ENCODE measurements around the gene CDH2.
A peak's percentile ranks its signal among the peaks of the same experiment; 100 is the strongest.

Gene CDH2

DNA sequence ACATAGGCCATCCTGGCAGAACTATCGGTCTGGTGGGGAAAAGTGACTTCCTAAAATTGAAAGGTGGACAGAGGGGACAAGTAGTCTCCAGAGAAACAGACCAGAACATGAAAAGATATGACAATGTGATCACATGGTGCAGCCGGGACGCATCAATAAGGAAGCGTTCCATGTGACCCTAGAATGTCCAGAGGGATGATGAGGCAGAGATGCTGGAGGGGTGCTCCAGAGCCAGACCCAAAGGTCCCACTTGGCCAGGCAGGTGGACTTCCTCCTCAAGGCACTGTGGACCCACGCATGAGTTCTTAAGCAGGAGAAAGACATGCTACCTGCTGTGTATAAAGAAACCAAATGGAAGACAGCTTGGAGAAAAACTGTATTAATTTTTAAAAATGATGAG lies 50.2 kb downstream of the CDH2 start:
- no peak for DNase-seq

DNA sequence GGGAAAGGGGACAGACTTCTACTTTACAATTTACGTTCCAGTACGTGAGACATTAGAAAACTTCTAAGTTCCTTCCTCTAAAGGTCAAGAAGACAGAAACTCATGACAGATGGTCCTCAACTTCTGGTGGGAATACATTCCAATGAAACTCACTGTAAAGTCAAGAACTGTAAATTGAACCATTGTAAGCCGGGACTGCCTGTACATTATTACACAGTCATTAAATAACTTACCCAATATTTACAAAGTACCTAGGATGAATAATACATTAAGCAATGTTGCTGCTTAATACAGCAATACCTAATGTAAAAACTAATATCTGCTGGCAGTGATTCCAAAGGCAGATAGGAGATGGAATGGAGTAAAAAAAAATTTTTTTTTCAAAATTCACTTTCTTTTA lies 51.9 kb downstream of the CDH2 start:
- no peak for DNase-seq

DNA sequence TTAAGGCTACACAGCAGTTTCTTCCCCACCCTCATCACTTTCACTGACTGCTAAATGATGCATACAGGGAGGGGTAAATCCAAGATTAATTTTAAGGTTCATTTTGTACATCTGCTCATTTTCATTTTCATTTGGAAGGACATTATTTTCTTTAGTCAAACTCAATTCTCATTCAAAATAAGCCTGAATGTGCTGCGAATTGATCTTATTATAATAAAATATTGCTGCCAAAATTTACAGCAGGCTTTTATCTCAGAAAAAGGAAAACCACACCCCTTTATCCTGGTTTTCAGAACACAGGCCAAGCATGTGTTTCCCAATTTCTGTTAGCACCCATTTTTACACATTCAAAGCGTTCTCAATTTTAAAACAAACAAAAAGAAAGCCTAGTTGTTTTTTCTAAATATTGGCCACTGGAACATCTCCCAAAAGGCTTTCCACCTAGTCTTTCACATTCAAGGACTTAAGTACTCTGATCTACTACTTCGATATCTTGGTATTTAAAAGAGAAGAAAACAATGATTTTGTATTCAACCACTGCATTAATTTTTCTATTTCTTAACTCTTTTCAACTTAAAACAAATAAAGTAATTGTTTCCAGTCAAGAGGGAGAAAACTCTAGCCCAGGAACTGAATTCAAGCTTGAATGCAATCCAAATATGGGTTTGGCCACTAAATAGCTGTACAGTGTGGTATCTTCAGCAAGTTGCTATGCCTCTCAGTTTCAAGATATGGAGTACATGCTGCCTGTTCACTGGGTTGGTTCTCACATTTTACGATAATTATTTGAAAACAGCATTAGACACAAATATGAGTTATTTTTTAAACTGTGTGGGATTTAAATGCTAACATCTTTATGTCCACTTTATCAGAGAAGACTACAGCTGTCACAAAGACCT lies 52.5 kb downstream of the CDH2 start:
- DNase-seq = peak; percentile 25

DNA sequence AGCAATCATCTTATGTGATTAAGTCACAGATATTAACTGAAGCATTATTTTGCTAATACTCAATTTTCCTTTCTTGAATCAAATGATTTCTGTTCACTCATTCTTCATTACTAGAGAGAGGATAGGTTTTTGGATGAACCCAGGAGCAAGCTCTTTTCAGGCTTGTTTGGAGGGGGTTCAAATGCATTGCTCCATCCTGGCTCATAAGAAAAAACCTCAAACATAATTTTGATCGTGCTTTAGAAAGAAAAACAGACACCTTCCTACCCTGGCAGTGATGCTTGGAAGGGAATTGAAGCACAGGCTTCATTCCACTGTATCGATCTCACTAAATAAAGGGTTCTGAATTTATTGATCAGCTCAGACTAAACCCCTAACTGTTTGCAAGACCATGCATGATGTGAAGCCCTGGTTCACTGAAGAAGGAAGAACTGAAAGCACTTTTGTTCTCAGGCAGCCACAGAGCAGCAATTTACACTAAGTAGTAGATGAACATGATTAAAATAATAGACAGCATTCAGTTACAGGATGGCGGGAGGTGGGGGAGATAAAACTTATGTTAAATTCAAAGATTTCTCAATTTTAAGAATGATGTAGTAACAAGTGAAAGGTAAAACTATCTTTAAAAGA lies 53.4 kb downstream of the CDH2 start:
- DNase-seq = no peak

DNA sequence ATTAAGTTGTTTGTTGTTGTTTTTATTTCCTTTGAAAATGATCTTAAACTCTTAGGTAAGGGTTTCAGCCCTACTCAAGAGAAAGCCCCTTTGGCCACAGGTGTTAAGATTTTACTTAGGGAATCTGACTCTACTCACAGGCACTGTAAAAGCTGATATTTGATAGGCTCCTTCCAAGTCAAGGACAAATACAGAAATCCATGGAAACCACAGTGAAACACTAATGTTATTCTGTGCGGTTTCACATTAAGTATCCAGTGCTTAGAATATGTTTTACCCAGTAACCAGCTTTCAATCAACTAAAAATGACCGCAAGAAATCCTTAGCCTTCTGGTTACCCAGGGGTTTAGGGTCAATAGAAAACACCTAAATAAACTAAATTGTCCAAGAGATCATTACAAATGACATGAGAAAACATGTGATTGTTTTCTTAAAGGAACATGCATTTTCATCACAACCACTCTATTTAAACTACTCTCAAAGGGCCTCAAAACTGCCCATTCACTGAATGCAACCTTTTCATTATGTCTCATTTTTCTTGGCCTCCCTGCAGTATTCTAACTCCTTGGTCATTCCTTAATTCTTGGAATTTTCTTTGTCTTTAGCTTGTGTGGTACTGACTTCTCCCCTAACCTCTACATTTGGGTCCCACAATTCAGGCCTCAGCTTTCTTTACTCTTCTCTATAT lies 56.0 kb downstream of the CDH2 start:
- DNase-seq = no peak

DNA sequence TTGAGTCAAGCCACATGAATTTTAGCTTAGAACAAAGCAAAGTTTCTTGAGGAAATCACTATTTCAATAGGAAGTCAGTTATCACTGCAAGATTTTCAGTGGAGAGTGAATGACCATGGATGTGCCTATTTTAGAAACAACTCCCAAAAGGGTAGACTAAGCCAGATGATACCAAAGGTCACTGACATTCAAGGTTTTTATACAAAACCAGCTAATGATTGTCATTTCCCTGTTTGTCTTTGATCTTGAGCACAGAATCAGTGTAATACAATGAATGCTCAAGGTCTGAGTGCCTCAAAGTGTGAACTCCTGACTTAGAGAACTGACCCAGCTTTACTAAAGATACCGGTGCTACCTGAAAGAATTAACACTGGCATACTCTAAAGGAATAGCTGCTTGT lies 60.5 kb downstream of the CDH2 start:
- no peak for DNase-seq

DNA sequence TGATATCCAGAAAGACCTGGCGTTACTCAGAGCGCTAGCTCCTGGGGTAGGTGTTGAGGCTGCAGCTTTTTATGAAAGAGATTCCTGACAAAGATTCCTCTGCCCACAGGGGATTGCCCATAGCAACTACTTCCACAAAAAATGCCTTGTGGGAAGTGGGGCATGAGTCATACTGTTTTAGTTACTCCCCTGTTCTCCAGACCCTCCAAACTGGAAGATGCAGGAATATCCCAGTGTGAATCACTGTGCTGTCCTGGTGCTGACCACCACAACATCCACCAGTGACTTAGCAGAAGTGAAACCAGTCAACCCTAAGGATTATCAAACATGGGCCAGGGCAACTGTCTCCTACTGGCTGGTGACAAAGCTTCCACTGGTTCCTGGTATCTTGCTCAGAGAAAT lies 61.8 kb downstream of the CDH2 start:
- peak; percentile 96 for DNase-seq

DNA sequence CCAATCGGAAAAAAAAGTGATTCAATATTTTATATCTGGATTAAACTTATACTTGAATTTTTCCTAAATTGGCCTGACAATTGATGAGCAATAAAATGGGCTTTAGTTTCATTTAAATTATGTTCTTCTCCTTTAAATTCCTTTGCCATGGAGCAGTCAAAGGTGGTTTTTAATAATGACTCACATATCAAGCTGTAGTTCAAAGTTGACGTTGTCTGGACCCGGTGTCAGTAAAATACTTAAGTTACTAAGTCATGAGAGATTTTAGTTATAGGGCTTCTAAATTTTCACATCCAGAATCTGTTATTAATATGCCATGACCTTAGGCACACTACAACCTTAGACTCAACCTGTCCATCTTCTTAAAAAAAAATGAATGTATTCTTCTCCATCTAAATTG lies 62.5 kb downstream of the CDH2 start:
- DNase-seq = peak; percentile 88

DNA sequence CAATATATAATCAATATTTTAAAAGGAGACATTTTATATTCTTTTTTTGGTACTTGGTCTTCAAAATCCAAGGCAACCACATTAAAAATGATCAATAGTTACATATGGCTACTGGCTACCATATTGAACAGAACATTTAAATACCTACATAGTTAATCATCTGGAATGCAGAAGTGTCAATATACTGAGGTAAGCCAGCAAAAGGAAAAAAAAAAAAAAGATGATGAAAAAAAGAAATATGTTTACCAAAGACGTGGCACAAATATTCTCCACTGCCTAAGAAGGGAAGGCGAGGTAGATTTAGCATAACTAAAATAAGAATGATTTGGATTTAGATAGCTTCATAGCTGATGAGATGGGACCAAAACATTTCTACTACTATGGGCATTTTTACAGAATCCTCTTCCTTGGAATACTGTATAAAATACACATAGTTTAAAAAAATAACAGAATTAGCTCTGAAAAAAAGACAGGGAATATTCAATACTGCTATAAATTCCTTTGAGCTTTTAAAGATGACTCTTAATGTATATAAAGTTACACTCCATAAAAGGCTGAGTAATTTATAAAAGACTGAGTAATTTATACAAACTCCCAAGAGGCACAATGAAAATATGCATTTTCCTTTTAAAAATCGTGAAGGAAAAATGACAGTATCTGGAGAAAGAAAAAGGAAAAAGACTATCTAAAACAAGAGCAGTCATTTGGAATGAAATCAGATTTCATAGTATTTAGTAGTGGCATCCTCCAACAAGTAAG lies 63.5 kb downstream of the CDH2 start:
- peak; percentile 73 for DNase-seq

DNA sequence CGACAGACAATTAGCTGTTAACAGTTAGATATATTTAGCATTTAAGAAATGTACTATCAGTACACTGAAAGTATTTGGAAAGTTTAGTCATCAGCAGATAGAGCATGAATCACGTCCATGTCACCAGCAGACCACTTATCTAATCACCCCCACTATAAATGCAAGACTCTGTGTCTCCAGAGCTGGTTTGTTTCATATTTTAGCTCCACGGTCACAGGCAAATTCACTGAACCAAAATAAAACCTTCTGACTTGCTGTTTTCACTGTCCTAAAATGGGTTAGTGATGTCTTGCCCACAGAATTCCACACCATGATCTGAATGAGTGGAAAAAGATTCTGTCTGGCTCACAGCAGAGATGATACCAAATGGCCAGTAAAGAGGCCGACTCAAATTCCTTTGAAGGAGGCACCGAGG lies 64.9 kb downstream of the CDH2 start:
- peak; percentile 94 for DNase-seq

DNA sequence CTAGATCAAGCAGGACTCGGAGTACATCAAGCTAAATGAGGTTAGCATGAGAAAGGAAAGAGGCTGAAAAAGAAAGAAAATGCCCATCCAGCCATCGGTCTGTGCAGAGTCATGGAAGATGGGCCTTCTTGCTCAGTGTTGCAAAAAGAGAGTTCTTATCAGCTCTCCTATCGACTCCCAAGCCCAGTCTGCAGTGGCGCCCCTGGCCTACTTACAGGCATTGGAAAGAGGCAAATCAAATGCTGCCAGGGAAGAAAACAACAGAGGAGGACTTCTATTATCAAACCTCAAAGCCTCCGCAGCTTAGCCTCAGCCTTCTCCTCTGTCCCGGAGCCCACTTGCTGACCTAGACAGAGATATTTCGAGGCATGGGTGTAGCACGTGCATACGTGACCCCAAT lies 66.0 kb downstream of the CDH2 start:
- DNase-seq = no peak

DNA sequence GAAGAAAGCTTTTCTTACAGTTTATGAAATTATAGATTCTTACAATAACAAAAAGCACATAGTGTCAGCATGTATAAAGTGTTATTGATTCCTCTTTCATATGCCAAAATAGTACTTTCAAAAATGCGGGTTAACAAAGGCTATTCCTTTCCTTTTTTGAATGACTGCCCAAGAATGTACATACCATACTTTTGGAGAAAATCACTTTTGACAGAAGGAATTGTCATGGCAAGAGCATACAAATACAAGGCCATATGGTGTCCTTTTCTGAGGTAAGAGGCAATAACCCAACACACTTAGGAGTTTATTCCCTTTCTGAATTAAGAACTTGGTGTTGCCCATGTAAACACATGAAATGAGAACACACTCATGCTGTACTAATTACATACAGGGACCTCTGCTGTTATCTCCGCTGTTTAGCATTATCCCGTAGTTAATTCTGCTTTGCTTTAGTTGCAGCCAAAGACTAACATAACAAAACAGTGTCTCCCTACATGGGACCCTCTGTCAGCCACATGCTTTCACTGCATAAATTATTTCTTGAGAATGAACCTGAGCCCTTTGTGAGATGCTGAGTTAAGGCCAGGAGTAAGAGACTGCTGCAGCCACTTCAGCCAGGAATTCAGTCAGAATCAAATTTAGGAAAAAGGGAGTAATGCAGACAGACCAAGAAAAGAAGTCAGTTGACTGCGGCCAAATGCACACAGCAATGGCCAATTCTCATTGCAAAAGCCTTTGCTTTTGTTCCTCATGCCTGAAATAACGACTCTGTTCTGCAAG lies 67.0 kb downstream of the CDH2 start:
- peak; percentile 75 for DNase-seq

DNA sequence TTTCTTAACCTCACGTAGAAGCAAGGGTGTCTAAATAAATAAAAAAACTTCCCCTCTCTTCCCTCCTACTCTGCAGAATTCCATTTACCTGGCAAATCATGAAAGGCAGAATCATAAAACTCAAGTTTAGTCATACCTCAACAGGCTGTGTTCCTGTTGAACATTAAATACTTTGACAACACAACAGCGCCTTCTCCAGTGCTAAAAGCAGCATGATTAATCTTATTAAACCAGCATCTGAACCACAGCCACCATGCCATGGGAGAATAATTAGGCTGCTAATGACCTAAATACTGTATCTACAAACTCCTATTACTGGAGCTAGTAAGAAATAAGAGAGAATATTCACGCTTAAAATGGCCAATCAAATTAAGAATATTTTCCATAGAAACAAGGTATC lies 68.1 kb downstream of the CDH2 start:
- DNase-seq = peak; percentile 50

DNA sequence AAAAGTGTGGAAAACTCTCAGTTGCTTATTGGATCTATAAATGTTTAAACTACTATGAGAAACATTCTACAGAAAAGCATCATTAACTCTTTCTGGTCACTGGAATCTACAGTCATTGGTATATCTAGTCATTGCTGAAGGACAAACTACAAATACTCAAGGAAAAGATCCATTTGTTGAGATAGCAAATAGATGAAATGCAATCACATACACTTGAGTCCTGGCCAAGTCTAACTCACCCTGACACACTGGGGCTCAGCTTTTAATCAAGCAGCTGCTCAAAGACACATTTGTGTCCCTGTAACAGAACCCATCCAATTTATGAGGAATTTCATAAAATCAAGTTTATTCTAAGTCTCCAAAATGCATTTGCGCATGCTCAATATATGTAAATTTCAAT lies 68.7 kb downstream of the CDH2 start:
- no peak for DNase-seq

DNA sequence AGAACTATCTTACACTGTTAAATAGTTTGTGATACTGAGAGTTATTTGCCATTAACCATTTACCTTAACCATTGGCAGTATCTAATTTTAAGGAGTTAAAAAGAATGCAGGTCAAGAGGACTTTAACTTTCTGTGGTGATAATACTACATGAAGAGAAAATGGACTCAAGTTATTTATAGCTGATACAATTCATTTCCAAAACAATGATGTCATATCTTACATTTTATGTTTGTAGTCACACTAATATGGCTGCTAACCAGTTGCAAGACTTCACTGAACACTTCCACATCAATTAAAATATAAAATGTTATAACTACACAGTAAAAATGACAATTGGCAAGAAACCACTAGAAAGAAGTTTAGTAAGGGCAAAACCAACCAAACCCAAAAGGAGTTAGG lies 77.7 kb downstream of the CDH2 start:
- no peak for DNase-seq

DNA sequence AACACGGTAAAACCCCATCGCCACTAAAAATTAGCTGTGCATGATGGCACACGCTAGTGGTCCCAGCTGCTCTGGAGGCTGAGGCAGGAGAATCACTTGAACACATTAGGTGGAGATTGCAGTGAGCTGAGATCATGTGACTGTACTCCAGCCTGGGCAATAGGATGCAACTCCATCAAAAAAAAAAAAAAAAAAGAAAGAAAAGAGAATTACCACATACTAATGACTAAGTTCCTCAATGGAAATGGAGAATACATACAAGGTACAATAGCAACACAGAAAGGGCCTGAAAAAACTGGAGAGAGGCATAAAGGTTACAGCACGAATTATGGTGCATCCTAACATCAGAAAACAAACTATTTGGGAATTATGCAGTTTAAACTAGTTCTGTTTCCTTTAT lies 81.3 kb downstream of the CDH2 start:
- no peak for DNase-seq

DNA sequence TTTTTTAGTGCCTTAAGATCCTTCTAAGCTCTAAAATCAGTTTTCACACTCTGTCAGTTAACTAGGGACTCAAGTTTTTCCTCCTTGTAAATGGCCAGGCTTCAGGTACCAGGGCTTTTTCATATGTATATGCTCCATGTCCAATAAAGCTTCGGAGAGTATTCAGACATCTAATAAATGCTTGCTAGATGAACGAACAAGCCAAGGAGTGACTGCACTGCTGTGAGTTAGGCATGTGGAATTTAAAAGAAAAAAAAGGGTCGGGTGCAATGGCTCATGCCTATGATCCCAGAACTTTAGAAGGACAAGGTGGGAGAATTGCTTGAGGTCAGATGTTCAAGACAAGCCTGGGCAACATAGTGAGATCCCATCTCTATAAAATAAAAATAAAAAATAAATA lies 81.9 kb downstream of the CDH2 start:
- peak; percentile 74 for DNase-seq

DNA sequence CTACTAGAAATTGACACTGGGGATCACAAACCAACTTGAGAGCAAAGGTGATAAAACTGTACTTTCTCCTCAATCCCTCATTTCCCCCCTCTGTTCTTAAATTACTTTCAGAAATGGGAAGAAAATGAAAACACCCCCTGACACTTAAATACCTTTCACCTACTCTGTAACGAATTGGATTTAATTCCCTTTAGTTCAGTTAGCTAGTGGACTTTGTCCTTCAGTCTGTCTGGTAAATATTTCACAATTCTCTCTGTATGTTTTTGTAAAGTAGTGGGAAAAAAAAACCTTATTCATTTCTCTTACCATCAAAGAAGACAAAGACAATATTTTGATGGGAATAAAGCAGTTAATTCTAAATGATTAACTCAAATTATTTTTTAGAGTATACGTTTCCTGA lies 85.7 kb downstream of the CDH2 start:
- no peak for DNase-seq

DNA sequence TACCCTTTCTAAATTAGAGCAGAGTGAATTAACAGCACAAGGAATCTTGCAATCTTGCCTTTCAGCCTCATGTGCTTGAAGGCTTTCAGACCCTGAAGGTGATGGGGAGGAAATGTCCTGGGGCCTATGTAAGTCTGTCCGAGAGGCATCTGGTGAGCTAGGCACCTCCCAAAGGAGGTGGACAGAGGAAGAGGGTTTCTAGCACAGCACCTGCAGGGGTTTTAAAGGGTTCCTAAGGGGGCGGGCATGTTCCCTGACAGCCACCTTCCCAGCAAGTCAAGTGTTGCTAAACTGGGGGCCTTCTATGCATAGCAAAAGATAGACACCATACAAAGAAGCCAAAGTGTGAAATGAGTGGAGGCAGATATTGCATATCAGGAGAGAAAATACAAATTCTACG lies 88.5 kb downstream of the CDH2 start:
- no peak for DNase-seq

DNA sequence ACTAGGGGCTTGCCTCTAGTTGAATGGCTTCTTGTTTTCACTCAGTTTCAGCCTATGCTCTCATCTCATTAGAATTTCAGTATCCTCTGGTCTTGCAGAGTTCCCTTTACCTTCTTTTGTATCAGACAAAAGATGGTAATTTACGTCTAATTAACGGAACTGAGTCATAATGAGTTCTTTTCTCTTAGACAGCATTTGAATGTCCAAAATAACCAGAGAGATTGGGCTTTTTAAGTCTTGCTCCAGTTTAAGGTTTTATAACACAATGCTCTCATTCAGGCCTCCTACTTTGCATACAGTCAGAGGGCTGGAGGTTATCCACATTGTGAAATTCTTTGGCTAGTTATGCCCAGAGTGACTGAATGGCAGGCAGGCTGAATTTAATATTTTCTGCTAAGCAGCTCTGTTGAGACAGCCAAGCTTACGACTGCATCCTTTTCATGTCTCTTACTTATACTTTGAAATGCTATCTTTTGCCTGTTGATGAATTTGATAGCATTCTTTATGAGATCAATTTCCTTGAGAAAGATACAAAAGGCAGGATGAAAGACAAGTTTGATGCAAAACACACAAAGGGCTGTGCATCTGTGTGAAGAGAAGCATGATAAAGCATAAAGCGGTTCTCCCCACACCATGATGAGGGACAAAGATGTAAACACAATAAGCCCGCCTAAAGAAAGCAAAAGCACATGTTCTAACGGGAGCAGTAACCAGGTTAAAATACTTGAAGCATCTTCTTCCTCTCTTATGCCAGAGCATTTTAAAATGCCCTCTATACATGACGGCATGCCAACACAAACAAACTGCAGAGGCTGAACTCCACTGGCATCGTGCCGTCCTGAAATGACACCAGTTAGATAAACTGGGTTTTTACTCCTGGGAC lies 90.0 kb downstream of the CDH2 start:
- peak; percentile 53 for DNase-seq

DNA sequence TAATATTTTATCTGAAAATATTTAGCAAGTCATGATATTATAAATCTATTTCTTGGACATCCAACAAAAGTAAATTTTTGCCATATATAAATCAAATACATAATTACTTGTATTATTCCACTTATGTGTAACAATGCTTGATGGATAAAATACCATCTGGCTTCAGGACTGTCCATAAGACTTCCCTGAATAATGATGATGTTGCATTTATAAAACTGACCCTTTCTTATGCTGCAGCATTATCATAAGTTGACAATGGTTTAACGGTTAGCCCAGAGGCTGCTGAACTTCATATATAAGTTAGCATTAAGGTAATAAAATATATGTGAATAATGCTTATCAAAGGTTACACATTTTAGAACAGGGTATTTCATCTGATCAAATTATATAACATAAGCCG lies 95.4 kb downstream of the CDH2 start:
- no peak for DNase-seq

All from fibroblast of skin of right biceps (primary cell).